SK-N-SH treated with all-trans-retinoic acid at 6 μM for 48 hours (cell line): ENCODE results near the gene TRMT112.

Source experiments
- ATAC-seq: fragments of 200-7000 bp; cut with Tn5 transposase; 3 replicates; pipeline ENCODE4 v1.9.1; 2020; ENCODE audit warnings: mild to moderate bottlenecking, moderate library complexity
- BACH2 ChIP-seq: fragments of 250-450 bp; sonication (Bioruptor Pico); IDR thresholded peaks from 2 replicates; pipeline ENCODE4 v1.9.0; 2021; ENCODE audit warnings: mild to moderate bottlenecking, borderline replicate concordance
- CSDC2 ChIP-seq: fragments of 250-450 bp; sonication (Bioruptor Pico); IDR thresholded peaks from 2 replicates; pipeline ENCODE4 v1.5.0; 2020; ENCODE audit warnings: mild to moderate bottlenecking, moderate library complexity
- CSRNP3 ChIP-seq: fragments of 250-450 bp; sonication (Bioruptor Pico); IDR thresholded peaks from 2 replicates; pipeline ENCODE4 v1.5.1; 2021; ENCODE audit warnings: mild to moderate bottlenecking, moderate library complexity
- ISL1 ChIP-seq: fragments of 250-450 bp; sonication (Bioruptor Pico); IDR thresholded peaks from 2 replicates; pipeline ENCODE4 v2.1.2; 2022; ENCODE audit warnings: mild to moderate bottlenecking, moderate library complexity
- OSR1 ChIP-seq: fragments of 250-450 bp; sonication (Bioruptor Pico); IDR thresholded peaks from 2 replicates; pipeline ENCODE4 v1.8.0; 2022; ENCODE audit warnings: moderate library complexity, mild to moderate bottlenecking, inconsistent platforms
- POU6F1 ChIP-seq: fragments of 250-450 bp; sonication (Bioruptor Pico); IDR thresholded peaks from 2 replicates; pipeline ENCODE4 v1.8.0; 2021; ENCODE audit warnings: low read depth, mild to moderate bottlenecking, moderate library complexity, borderline replicate concordance
- PPARA ChIP-seq: fragments of 250-450 bp; sonication (Bioruptor Pico); IDR thresholded peaks from 2 replicates; pipeline ENCODE4 v1.5.0; 2020; ENCODE audit warnings: mild to moderate bottlenecking, borderline replicate concordance
- RARB ChIP-seq: fragments of 250-450 bp; sonication (Bioruptor Pico); IDR thresholded peaks from 2 replicates; pipeline ENCODE4 v1.8.0; 2021; ENCODE audit warnings: mild to moderate bottlenecking, moderate library complexity
- SNAI2 ChIP-seq: fragments of 250-450 bp; sonication (Bioruptor Pico); IDR thresholded peaks from 2 replicates; pipeline ENCODE4 v1.5.0; 2020; ENCODE audit warnings: mild to moderate bottlenecking, moderate library complexity
- TCF4 ChIP-seq: fragments of 250-450 bp; sonication (Bioruptor Pico); IDR thresholded peaks from 2 replicates; pipeline ENCODE4 v1.8.0; 2021; ENCODE audit warnings: mild to moderate bottlenecking, moderate library complexity, borderline replicate concordance
- TSHZ2 ChIP-seq: fragments of 250-450 bp; sonication (Bioruptor Pico); IDR thresholded peaks from 2 replicates; pipeline ENCODE4 v1.5.0; 2020; ENCODE audit warnings: mild to moderate bottlenecking, moderate library complexity
- ZC3H10 ChIP-seq: fragments of 250-450 bp; sonication (Bioruptor Pico); IDR thresholded peaks from 2 replicates; pipeline ENCODE4 v1.5.1; 2021; ENCODE audit warnings: mild to moderate bottlenecking, moderate library complexity
- ZFP3 ChIP-seq: fragments of 250-450 bp; sonication (Bioruptor Pico); IDR thresholded peaks from 2 replicates; pipeline ENCODE4 v1.5.0; 2020; ENCODE audit warnings: mild to moderate bottlenecking, moderate library complexity
- ZFP30 ChIP-seq: fragments of 450-650 bp; formaldehyde crosslinking; IDR thresholded peaks from 2 replicates; pipeline ENCODE4 v1.5.0; 2022; ENCODE audit warnings: mild to moderate bottlenecking, moderate library complexity
- ZNF565 ChIP-seq: fragments of 450-650 bp; formaldehyde crosslinking; conservative IDR thresholded peaks from 2 replicates; pipeline ENCODE4 v1.5.0; 2020; ENCODE audit warnings: low read depth, mild to moderate bottlenecking, moderate library complexity
- ZNF8 ChIP-seq: fragments of 450-650 bp; formaldehyde crosslinking; IDR thresholded peaks from 2 replicates; pipeline ENCODE4 v1.5.0; 2020; ENCODE audit warnings: mild to moderate bottlenecking, moderate library complexity
- TF ChIP-seq, protein P1 (sequence below): fragments of 250-450 bp; sonication (Bioruptor Pico); IDR thresholded peaks from 2 replicates; pipeline ENCODE4 v1.8.0; 2020; ENCODE audit warnings: mild to moderate bottlenecking, moderate library complexity, borderline replicate concordance

Gene TRMT112

DNA sequence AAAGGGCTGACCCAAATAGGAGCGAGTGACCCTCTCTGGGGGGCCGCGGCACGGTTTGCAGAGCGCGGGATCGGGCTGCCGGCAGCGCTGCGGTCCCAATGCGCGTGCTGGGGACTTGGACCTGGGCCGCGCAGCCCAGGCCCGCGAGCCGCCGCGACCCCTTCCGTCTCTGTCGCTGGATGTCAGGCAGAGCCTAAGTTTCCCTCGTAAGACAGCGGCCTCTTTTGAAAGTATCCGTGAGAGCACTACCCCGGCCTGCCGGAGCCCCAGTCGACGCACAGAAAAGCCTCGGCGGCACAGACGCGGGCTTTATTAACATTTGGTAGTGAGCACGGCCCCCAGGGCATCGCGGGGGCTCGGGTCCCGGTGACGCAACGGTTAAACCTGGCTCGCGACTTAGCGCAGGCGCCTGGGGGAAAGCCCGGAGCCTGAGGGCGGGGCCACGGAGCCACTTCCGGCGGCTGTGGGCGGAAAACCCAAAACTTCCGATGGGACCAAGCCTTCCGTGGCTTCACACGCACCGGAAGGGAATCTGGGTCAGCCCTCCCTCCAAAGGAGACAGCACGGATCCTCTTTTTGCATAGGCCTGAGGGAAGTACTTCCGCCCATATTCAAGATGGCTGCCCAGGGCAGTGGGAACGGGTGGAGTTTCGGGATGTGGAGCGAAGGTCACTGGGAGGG, 47.7 kb downstream of the TRMT112 start:
- TF ChIP-seq, protein P1, sequence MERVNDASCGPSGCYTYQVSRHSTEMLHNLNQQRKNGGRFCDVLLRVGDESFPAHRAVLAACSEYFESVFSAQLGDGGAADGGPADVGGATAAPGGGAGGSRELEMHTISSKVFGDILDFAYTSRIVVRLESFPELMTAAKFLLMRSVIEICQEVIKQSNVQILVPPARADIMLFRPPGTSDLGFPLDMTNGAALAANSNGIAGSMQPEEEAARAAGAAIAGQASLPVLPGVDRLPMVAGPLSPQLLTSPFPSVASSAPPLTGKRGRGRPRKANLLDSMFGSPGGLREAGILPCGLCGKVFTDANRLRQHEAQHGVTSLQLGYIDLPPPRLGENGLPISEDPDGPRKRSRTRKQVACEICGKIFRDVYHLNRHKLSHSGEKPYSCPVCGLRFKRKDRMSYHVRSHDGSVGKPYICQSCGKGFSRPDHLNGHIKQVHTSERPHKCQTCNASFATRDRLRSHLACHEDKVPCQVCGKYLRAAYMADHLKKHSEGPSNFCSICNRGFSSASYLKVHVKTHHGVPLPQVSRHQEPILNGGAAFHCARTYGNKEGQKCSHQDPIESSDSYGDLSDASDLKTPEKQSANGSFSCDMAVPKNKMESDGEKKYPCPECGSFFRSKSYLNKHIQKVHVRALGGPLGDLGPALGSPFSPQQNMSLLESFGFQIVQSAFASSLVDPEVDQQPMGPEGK = peak; percentile 64; the same call in 1 of the 2 replicates
- TF ChIP-seq TCF4 (CRISPR knock-in tag) = no peak
- TF ChIP-seq TSHZ2 (CRISPR knock-in tag) = peak; percentile 17; the same call in 1 of the 2 replicates
- ATAC-seq = peak; percentile 87

DNA sequence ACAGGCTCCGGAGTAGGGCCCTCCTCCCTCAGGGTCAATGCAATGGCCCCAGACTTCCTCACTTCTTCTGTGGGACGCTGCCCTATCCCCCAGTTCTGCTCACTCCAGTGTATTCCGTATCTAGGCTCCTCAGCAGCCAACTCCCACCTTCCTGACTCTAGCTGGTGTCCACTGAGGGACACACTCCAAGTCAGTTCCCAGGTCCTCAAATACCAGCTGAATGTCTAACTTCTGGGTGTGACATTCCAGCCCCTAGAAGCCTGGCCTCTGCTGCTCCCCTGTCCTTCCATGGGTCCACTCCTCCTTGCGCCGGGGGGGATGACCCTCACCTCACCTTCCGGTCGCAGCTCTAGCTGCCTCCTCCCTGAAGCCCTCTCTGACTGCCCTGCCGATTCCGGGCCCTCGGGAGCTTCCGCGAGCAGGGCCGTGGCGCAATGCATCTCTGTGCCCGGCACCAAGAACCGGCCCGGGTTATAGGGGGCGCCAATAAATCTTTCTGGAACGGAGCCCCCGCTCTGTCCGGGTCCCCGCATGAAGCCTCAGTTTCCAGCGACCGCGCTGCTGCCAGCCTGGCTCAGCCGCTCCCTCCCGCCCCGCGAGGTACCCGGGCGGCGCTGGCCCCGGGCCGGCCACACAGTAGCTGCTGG, 48.3 kb downstream of the TRMT112 start:
- TF ChIP-seq BACH2 (no peak), CSRNP3 (CRISPR knock-in tag) (no peak), OSR1 (no peak)
- TF ChIP-seq, protein P1 = peak; percentile 60
- ATAC-seq = peak; percentile 8

DNA sequence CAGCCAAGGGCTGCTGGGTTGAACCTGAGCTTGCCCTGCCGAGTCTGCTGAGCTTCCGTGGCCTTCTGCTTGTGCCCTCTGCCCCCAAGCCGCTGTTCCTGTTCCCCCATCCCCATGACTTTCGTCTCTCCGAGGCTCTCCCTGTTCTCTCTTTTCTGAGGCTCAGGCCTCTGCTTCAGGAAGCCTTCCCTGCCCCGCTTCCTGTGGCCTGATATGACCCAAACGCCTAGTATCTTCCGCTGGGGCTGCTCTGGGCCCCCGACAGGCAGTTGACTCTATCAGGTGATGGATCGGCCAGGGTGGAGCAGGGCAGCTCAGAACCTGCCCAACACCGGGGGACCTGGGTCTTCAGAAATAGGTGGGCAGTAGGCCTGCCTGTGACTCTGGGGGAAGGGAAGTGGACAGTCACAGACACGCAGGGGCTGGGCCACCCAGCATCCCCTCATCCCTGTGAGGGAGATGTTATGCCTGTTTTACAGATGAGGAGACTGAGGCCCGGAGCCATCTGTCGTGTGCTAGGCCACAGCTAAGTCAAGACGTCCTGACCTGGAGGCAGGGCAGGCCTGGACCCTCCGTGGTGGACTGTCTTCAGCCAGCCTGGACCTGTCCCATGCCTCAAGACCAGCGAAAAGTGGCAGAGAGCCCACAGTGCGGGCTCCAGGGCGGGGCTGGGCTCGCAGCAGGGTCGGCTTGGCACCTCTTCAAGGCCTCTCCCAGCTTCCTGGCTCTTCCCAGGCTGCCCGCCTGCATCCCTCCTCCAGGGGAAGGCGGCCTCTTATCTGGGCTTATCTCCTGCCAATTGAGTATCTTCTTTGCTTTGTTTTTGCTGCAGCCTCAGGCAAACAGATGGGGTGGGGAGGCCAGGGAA, 49.1 kb downstream of the TRMT112 start:
- ATAC-seq = peak; percentile 7
- no peak for TF ChIP-seq ZC3H10
- no peak for TF ChIP-seq POU6F1 (CRISPR knock-in tag)
- TF ChIP-seq ZNF565 (CRISPR knock-in tag) = no peak
- no peak for TF ChIP-seq RARB (CRISPR knock-in tag)
- 0 out of 2 replicates have a peak, but pooled peaks have one; percentile 40 for TF ChIP-seq TCF4 (CRISPR knock-in tag)
- TF ChIP-seq CSRNP3 (CRISPR knock-in tag) = no peak
- 0 out of 2 replicates have a peak, but pooled peaks have one; percentile 19 for TF ChIP-seq PPARA (CRISPR knock-in tag)
- TF ChIP-seq ISL1 (CRISPR knock-in tag) = no peak
- TF ChIP-seq ZFP30 = no peak
- 0 out of 2 replicates have a peak, but pooled peaks have one; percentile 14 for TF ChIP-seq CSDC2 (CRISPR knock-in tag)
- no peak for TF ChIP-seq SNAI2 (CRISPR knock-in tag)
- no peak for TF ChIP-seq ZNF8 (CRISPR knock-in tag)
- TF ChIP-seq ZFP3 (CRISPR knock-in tag) = 0 out of 2 replicates have a peak, but pooled peaks have one; percentile 29
- TF ChIP-seq, all 23 proteins: peak for 4
